Hepatocyte (in vitro differentiated cells): Measurements from ENCODE around the gene PRR19. TPM values are rescaled to one million over a fixed set of nuclear protein-coding genes. Genes with fewer than 3 reads are reported as not detected.
"Not testable (repeated sequence)": the region's sequence is repeated elsewhere in the genome, so short reads cannot be mapped to it uniquely, and the experiment has no call there.

Experiments used
- DNase-seq: peaks from one replicate; pipeline ENCODE4 v3.0.0-alpha.2; 2016; ENCODE audit warnings: low spot score
- H2AFZ ChIP-seq: fragments of 200-600 bp; sonication (generic); 2 replicates; pipeline ENCODE4 v1.6.0; 2016; ENCODE audit warnings: antibody characterized with exemption, mild to moderate bottlenecking
- H3K27ac ChIP-seq: fragments of 200-600 bp; sonication (generic); 2 replicates; pipeline ENCODE4 v1.5.1; 2016; ENCODE audit warnings: mild to moderate bottlenecking
- H3K27me3 ChIP-seq: fragments of 200-600 bp; sonication (generic); 2 replicates; pipeline ENCODE4 v1.6.1; 2016
- H3K36me3 ChIP-seq: fragments of 200-600 bp; sonication (generic); replicated peaks from 2 replicates; pipeline ENCODE4 v1.5.1; 2016; ENCODE audit warnings: low read depth; ENCODE audit not compliant: insufficient read depth
- H3K4me1 ChIP-seq: fragments of 200-600 bp; sonication (generic); 2 replicates; pipeline ENCODE4 v1.5.1; 2016; ENCODE audit warnings: mild to moderate bottlenecking, moderate library complexity; ENCODE audit not compliant: insufficient read depth
- H3K4me2 ChIP-seq: fragments of 200-600 bp; sonication (generic); 2 replicates; pipeline ENCODE4 v1.6.0; 2016
- H3K4me3 ChIP-seq: fragments of 200-600 bp; sonication (generic); 2 replicates; pipeline ENCODE4 v1.5.1; 2016; ENCODE audit warnings: mild to moderate bottlenecking
- H3K79me2 ChIP-seq: fragments of 200-600 bp; sonication (generic); 2 replicates; pipeline ENCODE4 v1.6.0; 2017; ENCODE audit warnings: mild to moderate bottlenecking
- H3K9me2 ChIP-seq: fragments of 200-600 bp; sonication (generic); replicated peaks from 2 replicates; pipeline ENCODE4 v1.6.0; 2017; ENCODE audit warnings: mild to moderate bottlenecking; ENCODE audit not compliant: insufficient read depth
- H3K9me3 ChIP-seq: fragments of 200-600 bp; sonication (generic); 2 replicates; pipeline ENCODE4 v1.5.1; 2016; ENCODE audit warnings: low read depth, mild to moderate bottlenecking
- H4K20me1 ChIP-seq: fragments of 200-600 bp; sonication (generic); 2 replicates; pipeline ENCODE4 v1.6.0; 2016; ENCODE audit warnings: mild to moderate bottlenecking; ENCODE audit not compliant: insufficient read depth, poor library complexity, severe bottlenecking
- CTCF ChIP-seq: fragments of 200-600 bp; sonication (generic); IDR thresholded peaks from 2 replicates; pipeline ENCODE4 v1.5.1; 2016; ENCODE audit warnings: antibody characterized with exemption, mild to moderate bottlenecking; ENCODE audit not compliant: poor library complexity
- EZH2 ChIP-seq: fragments of 200-600 bp; sonication (generic); IDR thresholded peaks from 2 replicates; pipeline ENCODE4 v1.6.1; 2016; ENCODE audit warnings: antibody characterized with exemption, mild to moderate bottlenecking, borderline replicate concordance
- EZH2phosphoT487 ChIP-seq: fragments of 200-600 bp; sonication (generic); IDR thresholded peaks from one replicate; pipeline ENCODE4 v1.6.1; 2018; ENCODE audit warnings: antibody characterized with exemption, mild to moderate bottlenecking, low read depth, moderate library complexity; ENCODE audit not compliant: unreplicated experiment, severe bottlenecking
- WGBS: methylation state at CpG from one replicate; pipeline ENCODE4 v1.1.6; 2016; ENCODE audit warnings: low lambda C conversion rate; ENCODE audit errors: missing lambda C conversion rate; 5-methylcytosine and 5-hydroxymethylcytosine counted together
- polyA plus RNA-seq: library from polyadenylated mRNA; unstranded; fragments of >200 nt; fragmentation: Nextera tagmentation; extraction: Ambion mirVana; gene quantifications from 2 replicates; pipeline ENCODE4 v1.2.1, GENCODE V29; 2016
- total RNA-seq: library from RNA; depleted of rRNA; stranded (reverse); fragments of >200 nt; gene quantifications from 2 replicates; pipeline ENCODE4 v1.2.3, GENCODE V29; 2014

The PRR19 gene
- total and polyA plus RNA-seq, 2 experiments from 2014 or later, result 2.2 to 3.0 TPM

GRCh38 chr19:42335971-42336370 is 34.0 kb downstream of the PRR19 start:
- Histone ChIP-seq H4K20me1 (no peaks in the 10 kb centered on the region), H3K4me1 (no peaks in the 10 kb centered on the region), H3K9me2 (no peaks in the 10 kb centered on the region), H3K4me3 (no peak overlapping the region), H3K27ac (no peak overlapping the region), H3K79me2 (peaks cover 16% of the 10 kb centered on the region), H3K36me3 (no peaks in the 10 kb centered on the region), H3K9me3 (no peaks in the 10 kb centered on the region), H3K4me2 (no peak overlapping the region), H3K27me3 (no peaks in the 10 kb centered on the region), H2AFZ (no peak overlapping the region)
- DNase-seq, result no peak
- no peak for TF ChIP-seq EZH2phosphoT487
- TF ChIP-seq CTCF, result no peak
- no peak for TF ChIP-seq EZH2
- WGBS, result 96% methylated on average over 15 of the region's 19 CpGs

- H3K36me3 ChIP-seq, H4K20me1 ChIP-seq: not testable (repeated sequence)
- 88% methylated on average over 7 of the region's 7 CpGs for WGBS
These were observed 37.4 kb downstream of the PRR19 start for GRCh38 chr19:42339126-42339860.

GRCh38 chr19:42339922-42340321 is 38.0 kb downstream of the PRR19 start:
- H3K9me2 ChIP-seq, H3K4me3 ChIP-seq, H3K9me3 ChIP-seq, H3K27me3 ChIP-seq, DNase-seq, H3K4me2 ChIP-seq, H3K79me2 ChIP-seq, H3K36me3 ChIP-seq, H3K4me1 ChIP-seq, H2AFZ ChIP-seq, H4K20me1 ChIP-seq, H3K27ac ChIP-seq: not testable (repeated sequence)
- 96% methylated on average over 4 of the region's 4 CpGs for WGBS

More at GRCh38 chr19:42339126-42339860, 37.4 kb downstream of the PRR19 start:
- H3K27me3 ChIP-seq, H3K4me3 ChIP-seq, H3K27ac ChIP-seq, H2AFZ ChIP-seq, H3K79me2 ChIP-seq, H3K9me3 ChIP-seq, DNase-seq, H3K9me2 ChIP-seq, H3K4me2 ChIP-seq, H3K4me1 ChIP-seq: not testable (repeated sequence)

GRCh38 chr19:42343344-42344110 is 41.6 kb downstream of the PRR19 start:
- no peak overlapping the region for H3K27ac ChIP-seq
- no peaks in the 10 kb centered on the region for H3K9me3 ChIP-seq
- no peak overlapping the region for H3K4me3 ChIP-seq
- H2AFZ ChIP-seq, result no peak overlapping the region
- no peaks in the 10 kb centered on the region for H3K9me2 ChIP-seq
- peak; percentile 4 for DNase-seq
- TF ChIP-seq CTCF (no peak), EZH2 (no peak), EZH2phosphoT487 (no peak)
- H4K20me1 ChIP-seq, result no peaks in the 10 kb centered on the region
- WGBS, result 92% methylated on average over 17 of the region's 17 CpGs
- no peaks in the 10 kb centered on the region for H3K36me3 ChIP-seq
- H3K27me3 ChIP-seq, result no peaks in the 10 kb centered on the region
- H3K4me1 ChIP-seq, result no peaks in the 10 kb centered on the region
- no peaks in the 10 kb centered on the region for H3K79me2 ChIP-seq
- no peak overlapping the region for H3K4me2 ChIP-seq
